DOHH2 (cell line): ENCODE data around the gene RHEX.

Source experiments
- H3F3A ChIP-seq: fragments of 200-600 bp; sonication (generic), shearing (Covaris generic); 2 replicates; pipeline ENCODE4 v1.6.0; 2016; ENCODE audit warnings: antibody characterized with exemption, mild to moderate bottlenecking; ENCODE audit not compliant: control insufficient read depth, insufficient read depth
- H3K27ac ChIP-seq: fragments of 200-600 bp; sonication (generic); 2 replicates; pipeline ENCODE4 v1.5.1; 2014; ENCODE audit warnings: low read depth, mild to moderate bottlenecking, low read length, moderate library complexity
- H3K27me3 ChIP-seq: fragments of 200-600 bp; sonication (generic); 2 replicates; pipeline ENCODE4 v1.6.1; 2014; ENCODE audit warnings: mild to moderate bottlenecking, low read length, mixed read lengths; ENCODE audit not compliant: control insufficient read depth
- H3K36me3 ChIP-seq: fragments of 200-600 bp; sonication (generic); 2 replicates; pipeline ENCODE4 v1.6.1; 2014; ENCODE audit warnings: mild to moderate bottlenecking, low read length, moderate library complexity, mixed read lengths; ENCODE audit not compliant: control insufficient read depth
- H3K4me1 ChIP-seq: fragments of 200-600 bp; sonication (generic); 2 replicates; pipeline ENCODE4 v1.6.1; 2014; ENCODE audit warnings: mild to moderate bottlenecking, low read length, mixed read lengths; ENCODE audit not compliant: control insufficient read depth
- H3K4me2 ChIP-seq: fragments of 200-600 bp; sonication (generic); 2 replicates; pipeline ENCODE4 v1.6.0; 2014; ENCODE audit warnings: mild to moderate bottlenecking, low read length, moderate library complexity
- H3K4me3 ChIP-seq: fragments of 200-600 bp; sonication (generic); 2 replicates; pipeline ENCODE4 v1.5.1; 2014; ENCODE audit warnings: mild to moderate bottlenecking, low read length, mixed read lengths
- H3K79me2 ChIP-seq: fragments of 200-600 bp; sonication (generic); 2 replicates; pipeline ENCODE4 v1.6.1; 2014; ENCODE audit warnings: mild to moderate bottlenecking, low read length, mixed read lengths; ENCODE audit not compliant: control insufficient read depth
- H3K9me2 ChIP-seq: fragments of 200-600 bp; sonication (generic); replicated peaks from 2 replicates; pipeline ENCODE4 v1.6.1; 2014; ENCODE audit warnings: mild to moderate bottlenecking, low read length, mixed read lengths; ENCODE audit not compliant: control insufficient read depth
- H3K9me3 ChIP-seq: fragments of 200-600 bp; sonication (generic); 2 replicates; pipeline ENCODE4 v1.6.1; 2014; ENCODE audit warnings: antibody characterized with exemption, low read length, mixed read lengths; ENCODE audit not compliant: control insufficient read depth, insufficient read depth
- H4K20me1 ChIP-seq: fragments of 200-600 bp; sonication (generic); 2 replicates; pipeline ENCODE4 v1.6.0; 2014; ENCODE audit warnings: low read depth, mild to moderate bottlenecking, antibody characterized with exemption, low read length, moderate library complexity; ENCODE audit not compliant: control insufficient read depth, insufficient read depth
- CTCF ChIP-seq: fragments of 200-600 bp; sonication (generic); IDR thresholded peaks from one replicate; pipeline ENCODE4 v1.5.1; 2014; ENCODE audit warnings: antibody characterized with exemption, mild to moderate bottlenecking, low read depth, low read length; ENCODE audit not compliant: poor library complexity, severe bottlenecking
- EZH2phosphoT487 ChIP-seq: fragments of 200-600 bp; sonication (generic); IDR thresholded peaks from 2 replicates; pipeline ENCODE4 v1.6.1; 2017; ENCODE audit warnings: borderline replicate concordance, mild to moderate bottlenecking, antibody characterized with exemption, low read length, moderate library complexity, mixed read lengths

The RHEX gene

GRCh38 chr1:206010060-206010459 is 42.9 kb upstream of the RHEX start:
- H4K20me1 ChIP-seq: no peaks in the 10 kb centered on the region
- H3K4me3 ChIP-seq: no peak overlapping the region
- peaks cover 15% of the 10 kb centered on the region for H3K4me1 ChIP-seq
- H3K27ac ChIP-seq: no peak overlapping the region
- H3F3A ChIP-seq: no peaks in the 10 kb centered on the region
- no peaks in the 10 kb centered on the region for H3K9me2 ChIP-seq
- no peak overlapping the region for H3K4me2 ChIP-seq
- no peaks in the 10 kb centered on the region for H3K79me2 ChIP-seq
- H3K36me3 ChIP-seq: no peaks in the 10 kb centered on the region
- H3K9me3 ChIP-seq: no peaks in the 10 kb centered on the region
- no peaks in the 10 kb centered on the region for H3K27me3 ChIP-seq
- no peak for TF ChIP-seq CTCF
- TF ChIP-seq EZH2phosphoT487: no peak

GRCh38 chr1:206011057-206011456 is 41.9 kb upstream of the RHEX start:
- Histone ChIP-seq H3K36me3 (no peaks in the 10 kb centered on the region), H3K4me2 (no peak overlapping the region), H3K27me3 (no peaks in the 10 kb centered on the region), H3F3A (no peaks in the 10 kb centered on the region), H3K9me2 (no peaks in the 10 kb centered on the region), H3K4me1 (peaks cover 15% of the 10 kb centered on the region), H3K27ac (no peak overlapping the region), H3K79me2 (no peaks in the 10 kb centered on the region), H3K9me3 (no peaks in the 10 kb centered on the region), H3K4me3 (no peak overlapping the region), H4K20me1 (no peaks in the 10 kb centered on the region)
- no peak for TF ChIP-seq CTCF
- no peak for TF ChIP-seq EZH2phosphoT487

- H4K20me1 ChIP-seq: no peaks in the 10 kb centered on the region
- no peaks in the 10 kb centered on the region for H3K36me3 ChIP-seq
- H3K4me2 ChIP-seq: peak overlapping the region; percentile 56
- no peak overlapping the region for H3K27ac ChIP-seq
- H3K79me2 ChIP-seq: no peaks in the 10 kb centered on the region
- H3K9me2 ChIP-seq: no peaks in the 10 kb centered on the region
- no peaks in the 10 kb centered on the region for H3F3A ChIP-seq
- peaks cover 15% of the 10 kb centered on the region for H3K4me1 ChIP-seq
- H3K27me3 ChIP-seq: no peaks in the 10 kb centered on the region
- H3K4me3 ChIP-seq: peak overlapping the region; percentile 41
- no peak for TF ChIP-seq EZH2phosphoT487
- TF ChIP-seq CTCF: no peak
- H3K9me3 ChIP-seq: no peaks in the 10 kb centered on the region
Observed at GRCh38 chr1:206012086-206012859, 40.7 kb upstream of the RHEX start.
